Measurements from ENCODE around the gene EVI5L.

Gene EVI5L

GRCh38 chr19:7817801-7818200 is 12.2 kb upstream of the EVI5L start:
- no peak for DNase-seq (ENCODE audit: low read depth)

- no peak for DNase-seq (ENCODE audit: low read depth)
These were observed 11.2 kb upstream of the EVI5L start for GRCh38 chr19:7818806-7819205.

GRCh38 chr19:7819337-7819736 is 10.7 kb upstream of the EVI5L start:
- no peak for DNase-seq (ENCODE audit: low read depth)

- DNase-seq (ENCODE audit: low read depth): no peak
These were observed 9.4 kb upstream of the EVI5L start for GRCh38 chr19:7820588-7820987.

GRCh38 chr19:7822910-7823515 is 7.0 kb upstream of the EVI5L start:
- DNase-seq (ENCODE audit: low read depth): no peak

GRCh38 chr19:7823686-7824301 is 6.2 kb upstream of the EVI5L start:
- no peak for DNase-seq (ENCODE audit: low read depth)

GRCh38 chr19:7829166-7829520 is 875 bp upstream of the EVI5L start:
- no peak for DNase-seq (ENCODE audit: low read depth)

- no peak for DNase-seq (ENCODE audit: low read depth)
These were observed 304 bp downstream of the EVI5L start for GRCh38 chr19:7830272-7830771.

- DNase-seq (ENCODE audit: low read depth): no peak
These were observed 805 bp downstream of the EVI5L start for GRCh38 chr19:7830823-7831222.

GRCh38 chr19:7831452-7831851 is 1.4 kb downstream of the EVI5L start:
- DNase-seq (ENCODE audit: low read depth): no peak

- DNase-seq (ENCODE audit: low read depth): no peak
These were observed 2.0 kb downstream of the EVI5L start for GRCh38 chr19:7832009-7832408.

- no peak for DNase-seq (ENCODE audit: low read depth)
These were observed 2.8 kb downstream of the EVI5L start for GRCh38 chr19:7832781-7833180.

GRCh38 chr19:7833225-7834099 is 3.4 kb downstream of the EVI5L start:
- DNase-seq (ENCODE audit: low read depth): no peak

GRCh38 chr19:7839476-7839875 is 9.5 kb downstream of the EVI5L start:
- DNase-seq (ENCODE audit: low read depth): no peak

- DNase-seq (ENCODE audit: low read depth): no peak
These were observed 10.6 kb downstream of the EVI5L start for GRCh38 chr19:7840629-7841028.

- DNase-seq (ENCODE audit: low read depth): no peak
These were observed 12.0 kb downstream of the EVI5L start for GRCh38 chr19:7841751-7842660.

GRCh38 chr19:7842661-7843294 is 12.8 kb downstream of the EVI5L start:
- DNase-seq (ENCODE audit: low read depth): no peak

- DNase-seq (ENCODE audit: low read depth): no peak
These were observed 13.5 kb downstream of the EVI5L start for GRCh38 chr19:7843521-7843920.

- DNase-seq (ENCODE audit: low read depth): no peak
These were observed 14.4 kb downstream of the EVI5L start for GRCh38 chr19:7844405-7844804.

GRCh38 chr19:7844951-7845350 is 14.9 kb downstream of the EVI5L start:
- DNase-seq (ENCODE audit: low read depth): no peak

- DNase-seq (ENCODE audit: low read depth): no peak
These were observed 15.6 kb downstream of the EVI5L start for GRCh38 chr19:7845390-7846154.
